ENCODE data around the gene RHOV.
A peak's percentile ranks its signal among the peaks of the same experiment; 100 is the strongest.

Gene RHOV

GRCh38 chr15:40873694-40874561 lies at the start of gene RHOV:
Gene RHOV (minus strand): TSS chr15:40874234. CDS start chr15:40874139, 95 bp downstream.
- no peak for DNase-seq (ENCODE audit: low read depth in 2 of 2, low spot score in 1 of 2)

- DNase-seq (ENCODE audit: low read depth in 2 of 2, low spot score in 1 of 2) = no peak
Measured at GRCh38 chr15:40923551-40923950, 49.5 kb upstream of the RHOV start.

- DNase-seq (ENCODE audit: low read depth in 2 of 2, low spot score in 1 of 2) = no peak
Measured at GRCh38 chr15:40922608-40923005, 48.6 kb upstream of the RHOV start.

- DNase-seq (ENCODE audit: low read depth in 2 of 2, low spot score in 1 of 2) = no peak
Measured at GRCh38 chr15:40921949-40922607, 48.0 kb upstream of the RHOV start.

GRCh38 chr15:40918799-40919392 lies 44.9 kb upstream of the RHOV start:
- no peak for DNase-seq (ENCODE audit: low read depth in 2 of 2, low spot score in 1 of 2)

GRCh38 chr15:40918146-40918798 lies 44.2 kb upstream of the RHOV start:
- no peak for DNase-seq (ENCODE audit: low read depth in 2 of 2, low spot score in 1 of 2)

- no peak for DNase-seq (ENCODE audit: low read depth in 2 of 2, low spot score in 1 of 2)
Measured at GRCh38 chr15:40917585-40917984, 43.6 kb upstream of the RHOV start.

GRCh38 chr15:40915679-40916078 lies 41.6 kb upstream of the RHOV start:
- no peak for DNase-seq (ENCODE audit: low read depth in 2 of 2, low spot score in 1 of 2)

- no peak for DNase-seq (ENCODE audit: low read depth in 2 of 2, low spot score in 1 of 2)
Measured at GRCh38 chr15:40915116-40915661, 41.2 kb upstream of the RHOV start.

GRCh38 chr15:40914486-40914885 lies 40.5 kb upstream of the RHOV start:
- DNase-seq (ENCODE audit: low read depth in 2 of 2, low spot score in 1 of 2) = no peak

GRCh38 chr15:40914013-40914412 lies 40.0 kb upstream of the RHOV start:
- no peak for DNase-seq (ENCODE audit: low read depth in 2 of 2, low spot score in 1 of 2)

GRCh38 chr15:40912478-40912877 lies 38.4 kb upstream of the RHOV start:
- no peak for DNase-seq (ENCODE audit: low read depth in 2 of 2, low spot score in 1 of 2)

- DNase-seq (ENCODE audit: low read depth in 2 of 2, low spot score in 1 of 2) = no peak
Measured at GRCh38 chr15:40911693-40912092, 37.7 kb upstream of the RHOV start.

GRCh38 chr15:40911141-40911540 lies 37.1 kb upstream of the RHOV start:
- DNase-seq (ENCODE audit: low read depth in 2 of 2, low spot score in 1 of 2) = no peak

GRCh38 chr15:40909662-40910630 lies 35.9 kb upstream of the RHOV start:
- no peak for DNase-seq (ENCODE audit: low read depth in 2 of 2, low spot score in 1 of 2)

GRCh38 chr15:40908095-40908494 lies 34.1 kb upstream of the RHOV start:
- DNase-seq (ENCODE audit: low read depth in 2 of 2, low spot score in 1 of 2) = no peak

GRCh38 chr15:40906991-40907802 lies 33.2 kb upstream of the RHOV start:
- no peak for DNase-seq (ENCODE audit: low read depth in 2 of 2, low spot score in 1 of 2)

- DNase-seq (ENCODE audit: low read depth in 2 of 2, low spot score in 1 of 2) = peak; percentile 45 to 50
Measured at GRCh38 chr15:40906091-40906990, 32.3 kb upstream of the RHOV start.
